Fibroblast of lung (primary cell): Measurements from ENCODE around the gene NEGR1. TPM values are rescaled to one million over a fixed set of nuclear protein-coding genes. Genes with fewer than 3 reads are reported as not detected.

ENCODE experiments used
- DNase-seq, 2 donors: peaks; one replicate each; pipeline versions ENCODE4 v3.0.0 to v3.0.0-alpha.2; 2010; ENCODE audit warnings: low read depth in 2 of 2
- H2AFZ ChIP-seq: 2 replicates; pipeline ENCODE4 v1.5.1; 2012; ENCODE audit warnings: low read length, control low read depth, inconsistent platforms
- H3K27ac ChIP-seq: 2 replicates; pipeline ENCODE4 v1.5.1; 2011; ENCODE audit warnings: low read length, control low read depth; ENCODE audit not compliant: insufficient read depth
- H3K27me3 ChIP-seq: 2 replicates; pipeline ENCODE4 v1.5.1; 2011; ENCODE audit warnings: mild to moderate bottlenecking, low read length; ENCODE audit not compliant: control insufficient read depth, insufficient read depth
- H3K36me3 ChIP-seq: 2 replicates; pipeline ENCODE4 v1.5.1; 2011; ENCODE audit warnings: low read length; ENCODE audit not compliant: control insufficient read depth, insufficient read depth
- H3K4me1 ChIP-seq: 2 replicates; pipeline ENCODE4 v1.5.1; 2011; ENCODE audit warnings: low read length; ENCODE audit not compliant: control insufficient read depth, insufficient read depth; ENCODE audit errors: extremely low read depth
- H3K4me2 ChIP-seq: 2 replicates; pipeline ENCODE4 v1.5.1; 2011; ENCODE audit warnings: low read length, control low read depth; ENCODE audit not compliant: insufficient read depth; ENCODE audit errors: extremely low read depth
- H3K4me3 ChIP-seq, 4 experiments: fragments of 200-600 bp in 1 of 4; sonication (generic) in 1 of 4; replicated peaks in 1 of 4; 2 replicates each; pipeline ENCODE4 v1.5.1; 2011 to 2016; ENCODE audit warnings: low read length in 4 of 4, low read depth in 3 of 4, mild to moderate bottlenecking in 3 of 4, control low read depth in 2 of 4, inconsistent platforms in 1 of 4, mixed read lengths in 1 of 4; ENCODE audit not compliant: insufficient read depth in 1 of 4; ENCODE audit errors: control extremely low read depth in 1 of 4
- H3K79me2 ChIP-seq: 2 replicates; pipeline ENCODE4 v1.5.1; 2012; ENCODE audit warnings: mild to moderate bottlenecking, low read length, inconsistent platforms; ENCODE audit not compliant: control insufficient read depth, insufficient read depth
- H3K9ac ChIP-seq: 2 replicates; pipeline ENCODE4 v1.5.1; 2011; ENCODE audit warnings: mild to moderate bottlenecking, low read length, control low read depth; ENCODE audit not compliant: insufficient read depth
- H3K9me3 ChIP-seq: 2 replicates; pipeline ENCODE4 v1.5.1; 2012; ENCODE audit warnings: low read depth, low read length; ENCODE audit not compliant: control insufficient read depth, insufficient read depth
- H4K20me1 ChIP-seq: 2 replicates; pipeline ENCODE4 v1.5.1; 2011; ENCODE audit warnings: low read length; ENCODE audit not compliant: control insufficient read depth, insufficient read depth; ENCODE audit errors: extremely low read depth
- CTCF ChIP-seq, 2 donors: IDR thresholded peaks in 1 of 2; conservative IDR thresholded peaks in 1 of 2; 1 replicate in 1 of 2; 2 replicates in 1 of 2; pipeline ENCODE4 v1.5.1; 2011 to 2012; ENCODE audit warnings: low read length in 2 of 2, control low read depth in 1 of 2, inconsistent platforms in 1 of 2, low read depth in 1 of 2, mild to moderate bottlenecking in 1 of 2
- EZH2 ChIP-seq: IDR thresholded peaks from 2 replicates; pipeline ENCODE4 v1.5.1; 2012; ENCODE audit warnings: low read length, control low read depth, mild to moderate bottlenecking; ENCODE audit errors: missing control alignments
- polyA plus RNA-seq, 2 donors: library from polyadenylated mRNA; depleted of rRNA in 1 of 2; stranded (reverse) in 1 of 2; unstranded in 1 of 2; fragments of >200 nt; gene quantifications; 2 replicates each; pipeline ENCODE4 v1.2.1, GENCODE V29; 2011 to 2012; ENCODE audit warnings: missing spikeins in 1 of 2
- total RNA-seq: library from RNA; depleted of rRNA; stranded (reverse); fragments of >200 nt; gene quantifications from 2 replicates; pipeline ENCODE4 v1.2.1, GENCODE V29; 2014

The NEGR1 gene
- total and polyA plus RNA-seq, 2 donors (not counting 1 experiment from before 2014, with no cell fraction given): 3.1 to 9.4 TPM

DNA sequence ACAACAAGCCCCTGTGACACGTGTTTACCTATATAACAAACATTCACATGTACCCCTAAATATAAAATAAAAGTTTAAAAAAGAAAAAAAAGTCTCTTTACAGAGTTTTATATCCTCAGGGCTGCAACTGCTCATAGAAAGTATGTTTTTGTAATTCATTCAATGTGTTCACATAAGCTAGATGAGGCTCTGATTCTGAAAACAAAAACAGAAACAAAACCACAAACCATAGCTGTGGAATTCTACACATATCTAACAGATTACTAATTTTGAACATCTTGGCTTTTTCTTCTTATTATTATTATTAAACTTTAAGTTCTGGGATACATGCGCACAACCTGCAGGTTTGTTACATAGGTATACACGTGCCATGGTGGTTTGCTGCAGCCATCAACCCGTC is 621.9 kb downstream of the NEGR1 start:
- H3K9me3 ChIP-seq: no peaks in the 10 kb centered on the region
- H3K9ac ChIP-seq: no peak overlapping the region
- H3K36me3 ChIP-seq: no peaks in the 10 kb centered on the region
- H3K4me1 ChIP-seq: no peaks in the 10 kb centered on the region
- DNase-seq: peak; percentile 4 to 65
- TF ChIP-seq CTCF (conservative IDR thresholded peaks at IDR 0.05 in 1 of 2, IDR thresholded peaks at IDR 0.05 in 1 of 2; ENCODE audit: low read depth in 1 of 2, low read length in 2 of 2) (no peak), EZH2 (no peak)
- no peak overlapping the region for H3K27ac ChIP-seq
- H3K79me2 ChIP-seq: no peaks in the 10 kb centered on the region
- no peak overlapping the region for H2AFZ ChIP-seq
- no peaks in the 10 kb centered on the region for H3K27me3 ChIP-seq
- no peak overlapping the region for H3K4me3 ChIP-seq
- no peak overlapping the region for H3K4me2 ChIP-seq
- no peaks in the 10 kb centered on the region for H4K20me1 ChIP-seq

DNA sequence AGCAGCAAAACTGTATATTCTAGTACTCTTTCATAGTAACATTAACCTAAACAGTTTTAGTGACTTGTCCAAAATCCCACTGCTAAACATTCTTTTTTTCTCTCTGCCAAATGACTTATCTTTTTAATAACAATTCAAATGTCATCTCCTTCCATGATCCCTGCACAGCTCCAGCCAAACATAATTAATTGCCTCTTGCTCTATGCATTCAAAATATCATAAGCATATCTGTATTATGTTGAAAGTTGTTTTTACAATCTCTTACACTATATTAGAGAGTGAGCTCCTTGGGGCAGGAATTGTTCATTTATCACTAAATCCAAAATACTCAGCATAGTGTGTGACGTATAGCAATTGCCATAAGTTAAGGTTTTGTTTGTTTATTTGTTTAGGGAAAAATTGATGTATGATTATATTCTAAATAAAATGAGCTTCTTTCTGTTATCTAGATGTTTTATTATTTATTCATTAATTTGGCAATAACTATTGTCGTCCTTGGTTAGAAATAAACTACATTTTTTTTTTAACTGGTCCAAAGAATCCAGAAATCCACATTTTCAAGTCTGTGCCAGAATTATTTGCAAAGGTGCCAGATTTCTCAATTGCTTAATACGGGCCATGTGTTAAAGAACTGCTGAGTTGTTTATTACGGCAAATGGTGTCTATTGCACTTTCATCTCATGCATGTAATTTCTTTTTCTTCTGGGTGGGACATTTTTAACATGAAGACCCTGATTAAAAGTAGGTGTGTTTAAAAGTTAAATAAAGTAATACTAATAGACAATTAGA is 624.3 kb downstream of the NEGR1 start:
- H3K4me2 ChIP-seq: no peak overlapping the region
- no peaks in the 10 kb centered on the region for H3K27me3 ChIP-seq
- TF ChIP-seq CTCF (conservative IDR thresholded peaks at IDR 0.05 in 1 of 2, IDR thresholded peaks at IDR 0.05 in 1 of 2; ENCODE audit: low read depth in 1 of 2, low read length in 2 of 2): no peak
- no peak for TF ChIP-seq EZH2
- no peaks in the 10 kb centered on the region for H3K79me2 ChIP-seq
- peak; percentile 34 to 51 for DNase-seq
- no peaks in the 10 kb centered on the region for H3K4me1 ChIP-seq
- H3K27ac ChIP-seq: no peak overlapping the region
- no peaks in the 10 kb centered on the region for H3K9me3 ChIP-seq
- H3K4me3 ChIP-seq: no peak overlapping the region
- no peaks in the 10 kb centered on the region for H4K20me1 ChIP-seq
- H3K9ac ChIP-seq: no peak overlapping the region
- H2AFZ ChIP-seq: no peak overlapping the region
- H3K36me3 ChIP-seq: no peaks in the 10 kb centered on the region

GRCh38 chr1:71656902-71657301 is 625.4 kb downstream of the NEGR1 start:
- H3K4me3 ChIP-seq: no peak overlapping the region
- no peaks in the 10 kb centered on the region for H4K20me1 ChIP-seq
- no peaks in the 10 kb centered on the region for H3K36me3 ChIP-seq
- no peak overlapping the region for H3K9ac ChIP-seq
- no peak overlapping the region for H2AFZ ChIP-seq
- no peaks in the 10 kb centered on the region for H3K4me1 ChIP-seq
- H3K27me3 ChIP-seq: no peaks in the 10 kb centered on the region
- DNase-seq: peak in 1 of 2 donors; percentile 61
- H3K27ac ChIP-seq: no peak overlapping the region
- H3K9me3 ChIP-seq: no peaks in the 10 kb centered on the region
- no peak overlapping the region for H3K4me2 ChIP-seq
- no peaks in the 10 kb centered on the region for H3K79me2 ChIP-seq
- no peak for TF ChIP-seq CTCF (conservative IDR thresholded peaks at IDR 0.05 in 1 of 2, IDR thresholded peaks at IDR 0.05 in 1 of 2; ENCODE audit: low read depth in 1 of 2, low read length in 2 of 2)
- TF ChIP-seq EZH2: no peak
